HT1080 (cell line): ENCODE data around the gene TTC3. TPM values are rescaled to one million over a fixed set of nuclear protein-coding genes. Genes with fewer than 3 reads are reported as not detected.

Source experiments
- DNase-seq: peaks from one replicate; pipeline ENCODE4 v3.0.0-alpha.2; 2015; ENCODE audit warnings: low read depth
- small RNA-seq: library from RNA; depleted of rRNA; stranded (forward); fragments of <200 nt; gene quantifications from one replicate; pipeline ENCODE3, GENCODE V24; 2014
- total RNA-seq: library from RNA; depleted of rRNA; stranded (reverse); fragments of >200 nt; shearing (Covaris generic); gene quantifications from 2 replicates; pipeline ENCODE4 v1.2.3, GENCODE V29; 2014; rRNA removed

TTC3 gene
- total RNA-seq, 1 experiment from 2014 or later = 65.3 TPM

DNA sequence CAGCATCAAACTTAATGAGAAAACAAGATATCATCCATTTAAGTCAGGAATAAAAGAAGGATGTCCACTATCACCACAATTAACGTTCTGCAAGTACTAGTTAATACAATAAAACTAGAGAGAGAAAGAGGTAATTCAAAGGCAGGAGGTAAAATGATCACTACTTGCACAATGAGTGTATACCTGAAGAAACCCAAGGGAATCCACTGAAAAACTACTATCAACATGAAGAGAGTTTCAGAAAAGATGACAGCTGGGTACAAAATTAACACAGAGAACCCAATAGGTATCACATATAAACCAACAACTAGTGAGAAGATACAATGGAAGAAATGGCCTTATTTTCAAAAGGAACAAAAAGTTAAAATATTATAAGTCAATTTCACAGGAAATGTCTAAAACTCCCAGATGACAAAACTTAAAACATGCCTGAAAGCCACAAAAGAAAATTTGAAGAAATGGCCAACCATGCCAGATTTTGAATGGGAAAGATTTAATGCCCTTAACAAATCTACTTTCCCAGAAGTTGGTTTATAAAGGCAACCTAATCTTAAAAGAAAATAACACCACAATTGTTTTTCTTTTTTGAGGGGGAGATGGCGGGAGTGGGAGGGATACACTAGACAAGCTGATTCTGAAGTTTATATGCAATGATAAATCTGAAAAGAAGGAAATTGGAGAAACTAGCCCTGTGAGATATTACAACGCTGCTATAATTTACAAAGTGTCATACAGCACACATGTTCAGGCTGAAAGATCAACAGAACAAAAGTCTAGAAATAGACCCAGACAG, 176.3 kb downstream of the TTC3 start:
- no peak for DNase-seq

DNA sequence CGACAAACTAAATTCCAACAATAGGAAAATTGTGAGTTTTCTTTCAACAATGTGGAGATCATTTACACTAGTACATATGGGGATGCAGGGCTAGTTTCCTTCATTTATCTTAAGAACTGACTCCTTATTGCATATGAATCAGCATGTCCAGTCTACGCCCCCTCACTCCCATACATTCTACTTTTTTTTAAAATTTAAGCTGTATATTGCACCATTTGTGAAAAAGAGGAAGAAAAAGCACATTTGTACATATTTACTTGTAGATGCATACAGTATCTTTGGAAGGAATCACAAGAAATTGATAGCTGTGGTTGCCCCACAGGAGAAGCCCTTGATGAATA, 178.2 kb downstream of the TTC3 start:
- no peak for DNase-seq

Small RNA genes within 50 kb of the gene (small RNA-seq; reads per million reads assigned to genes)
- not detected for gene RN7SL678P
- gene RNU6-696P = not detected

Other genes starting within 250 kb of the TTC3 start
- 19.5 and 24.4 TPM in 2 replicates for gene HLCS, start 106.6 kb upstream of the TTC3 start, total RNA-seq
- not detected in 2 replicates for gene RIPPLY3, start 66.6 kb upstream of the TTC3 start, total RNA-seq
- gene PIGP, start 183 bp upstream of the TTC3 start, total RNA-seq = 18.1 and 27.9 TPM in 2 replicates
- 54.6 and 74.5 TPM in 2 replicates for gene VPS26C, start 194.1 kb downstream of the TTC3 start, total RNA-seq